Fibroblast of lung (primary cell): ENCODE measurements around the gene ZNF862.

Experiments used
- EZH2 ChIP-seq: IDR thresholded peaks from 2 replicates; pipeline ENCODE4 v1.5.1; 2012; ENCODE audit warnings: low read length, control low read depth, mild to moderate bottlenecking; ENCODE audit errors: missing control alignments
- TF ChIP-seq, protein P1 (sequence below), 2 donors: IDR thresholded peaks in 1 of 2; conservative IDR thresholded peaks in 1 of 2; 1 replicate in 1 of 2; 2 replicates in 1 of 2; pipeline ENCODE4 v1.5.1; 2011 to 2012; ENCODE audit warnings: low read length in 2 of 2, control low read depth in 1 of 2, inconsistent platforms in 1 of 2, low read depth in 1 of 2, mild to moderate bottlenecking in 1 of 2

DNA sequence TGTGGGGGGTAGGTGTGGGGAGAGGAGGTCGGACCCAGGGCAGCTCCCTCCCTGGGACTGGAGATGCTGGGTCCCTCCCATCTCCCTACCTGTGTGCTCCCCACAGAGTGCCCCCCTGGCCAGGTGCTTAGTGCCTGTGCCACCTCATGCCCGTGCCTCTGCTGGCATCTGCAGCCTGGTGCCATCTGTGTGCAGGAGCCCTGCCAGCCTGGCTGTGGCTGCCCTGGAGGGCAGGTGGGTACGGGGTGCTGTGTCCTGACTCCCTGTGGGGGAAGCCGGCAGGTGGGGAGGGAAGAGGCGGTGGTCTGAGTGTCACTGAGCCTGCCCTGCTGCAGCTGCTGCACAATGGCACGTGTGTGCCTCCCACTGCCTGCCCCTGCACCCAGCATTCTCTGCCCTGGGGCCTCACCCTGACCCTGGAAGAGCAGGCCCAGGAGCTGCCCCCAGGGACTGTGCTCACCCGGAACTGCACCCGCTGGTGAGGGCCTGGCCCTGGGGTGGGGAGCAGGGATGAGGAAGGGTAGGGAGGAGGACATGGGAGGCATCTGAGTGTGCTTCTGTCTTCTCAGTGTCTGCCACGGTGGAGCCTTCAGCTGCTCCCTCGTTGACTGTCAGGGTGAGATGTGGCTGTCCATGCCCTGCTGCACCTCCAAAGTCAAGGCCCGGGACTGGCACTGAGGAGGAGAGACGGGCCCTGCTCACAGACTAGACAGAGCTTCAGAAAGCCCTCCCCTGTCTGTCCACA lies 11.7 kb upstream of the ZNF862 start:
- TF ChIP-seq, protein P1, sequence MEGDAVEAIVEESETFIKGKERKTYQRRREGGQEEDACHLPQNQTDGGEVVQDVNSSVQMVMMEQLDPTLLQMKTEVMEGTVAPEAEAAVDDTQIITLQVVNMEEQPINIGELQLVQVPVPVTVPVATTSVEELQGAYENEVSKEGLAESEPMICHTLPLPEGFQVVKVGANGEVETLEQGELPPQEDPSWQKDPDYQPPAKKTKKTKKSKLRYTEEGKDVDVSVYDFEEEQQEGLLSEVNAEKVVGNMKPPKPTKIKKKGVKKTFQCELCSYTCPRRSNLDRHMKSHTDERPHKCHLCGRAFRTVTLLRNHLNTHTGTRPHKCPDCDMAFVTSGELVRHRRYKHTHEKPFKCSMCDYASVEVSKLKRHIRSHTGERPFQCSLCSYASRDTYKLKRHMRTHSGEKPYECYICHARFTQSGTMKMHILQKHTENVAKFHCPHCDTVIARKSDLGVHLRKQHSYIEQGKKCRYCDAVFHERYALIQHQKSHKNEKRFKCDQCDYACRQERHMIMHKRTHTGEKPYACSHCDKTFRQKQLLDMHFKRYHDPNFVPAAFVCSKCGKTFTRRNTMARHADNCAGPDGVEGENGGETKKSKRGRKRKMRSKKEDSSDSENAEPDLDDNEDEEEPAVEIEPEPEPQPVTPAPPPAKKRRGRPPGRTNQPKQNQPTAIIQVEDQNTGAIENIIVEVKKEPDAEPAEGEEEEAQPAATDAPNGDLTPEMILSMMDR (conservative IDR thresholded peaks at IDR 0.05 in 1 of 2, IDR thresholded peaks at IDR 0.05 in 1 of 2; ENCODE audit: low read depth in 1 of 2, low read length in 2 of 2): no peak
- no peak for TF ChIP-seq EZH2
